NCI-H82 (cell line): ENCODE results near the gene USP6.
"Not testable (repeated sequence)": the region's sequence is repeated elsewhere in the genome, so short reads cannot be mapped to it uniquely, and the experiment has no call there.

Experiments used
- DNase-seq: peaks from one replicate; lab custom pipeline; 2025; lab: John Stamatoyannopoulos, UW

Gene USP6

GRCh38 chr17:5191541-5192417, 75.9 kb downstream of the USP6 start, which contains the start of gene ZNF594:
Gene ZNF594 (minus strand): TSS chr17:5191868. CDS start chr17:5184256, 7,612 bp downstream.
- DNase-seq: peak; percentile 99

GRCh38 chr17:5194346-5194745, 78.5 kb downstream of the USP6 start:
- DNase-seq: no peak

GRCh38 chr17:5198472-5198871, 82.6 kb downstream of the USP6 start:
- DNase-seq: no peak

GRCh38 chr17:5200360-5200759, 84.5 kb downstream of the USP6 start:
- DNase-seq: no peak

GRCh38 chr17:5201011-5201410, 85.2 kb downstream of the USP6 start:
- no peak for DNase-seq

- DNase-seq: no peak
Observed at GRCh38 chr17:5203178-5203907, 87.5 kb downstream of the USP6 start.

GRCh38 chr17:5203908-5204294, 88.1 kb downstream of the USP6 start:
- no peak for DNase-seq

GRCh38 chr17:5209396-5209795, 93.6 kb downstream of the USP6 start:
- DNase-seq: no peak

GRCh38 chr17:5210091-5210490, 94.3 kb downstream of the USP6 start:
- no peak for DNase-seq

- no peak for DNase-seq
Observed at GRCh38 chr17:5210614-5211252, 94.9 kb downstream of the USP6 start.

- DNase-seq: no peak
Observed at GRCh38 chr17:5211458-5211857, 95.6 kb downstream of the USP6 start.

- DNase-seq: not testable (repeated sequence)
Observed at GRCh38 chr17:5217562-5217961, 101.7 kb downstream of the USP6 start.

- DNase-seq: no peak
Observed at GRCh38 chr17:5219536-5219935, 103.7 kb downstream of the USP6 start.

- no peak for DNase-seq
Observed at GRCh38 chr17:5220074-5220473, 104.2 kb downstream of the USP6 start.

GRCh38 chr17:5221912-5222311, 106.1 kb downstream of the USP6 start:
- DNase-seq: not testable (repeated sequence)
